A549 (cell line): ENCODE measurements around the gene ODF4. TPM values are rescaled to one million over a fixed set of nuclear protein-coding genes. Genes with fewer than 3 reads are reported as not detected.
"Not testable (repeated sequence)": the region's sequence is repeated elsewhere in the genome, so short reads cannot be mapped to it uniquely, and the experiment has no call there.

Experiments used
- ATAC-seq, 2 experiments: fragments of 200-7000 bp in 1 of 2; fragments of >200 bp in 1 of 2; cut with Nextera tagmentation in 1 of 2; cut with Tn5 transposase in 1 of 2; 3 replicates each; pipeline versions ENCODE4 v1.8.0 to v1.9.1; 2018 to 2020; ENCODE audit warnings: mild to moderate bottlenecking in 1 of 2, moderate library complexity in 1 of 2
- CTCF ChIA-PET: fragments of 300-600 bp; sonication (Branson Sonifier 250); formaldehyde crosslinking; extraction: SDS; loops from one replicate; lab custom pipeline; 2021; ENCODE audit warnings: antibody characterized with exemption, inconsistent platforms; lab: Yijun Ruan, JAX
- POLR2A ChIA-PET: fragments of 350-600 bp; formaldehyde crosslinking; extraction: SDS; loops from one replicate; lab custom pipeline; 2021; ENCODE audit warnings: antibody characterized with exemption, inconsistent platforms; lab: Yijun Ruan, JAX
- DNase-seq, 2 experiments: peaks; one replicate each; pipeline versions ENCODE4 v3.0.0 to v3.0.0-alpha.2; 2011 to 2016; ENCODE audit warnings: low read depth in 1 of 2, low spot score in 1 of 2
- FAIRE-seq: peaks from 2 replicates; lab custom pipeline; 2011; peaks lifted over from hg19 to GRCh38; lab: Jason Lieb, UNC
- H3K27ac ChIP-seq, 2 experiments: fragments of >200 bp; sonication (Bioruptor Twin); formaldehyde crosslinking; 3 replicates each; pipeline ENCODE4 v1.5.1; 2016 to 2017
- H3K4me1 ChIP-seq: fragments of >200 bp; sonication (Bioruptor Twin); formaldehyde crosslinking; 3 replicates; pipeline ENCODE4 v1.6.1; 2016
- H3K4me2 ChIP-seq: fragments of >200 bp; sonication (Bioruptor Twin); formaldehyde crosslinking; 3 replicates; pipeline ENCODE4 v1.6.1; 2016
- H3K4me3 ChIP-seq: fragments of >200 bp; sonication (Bioruptor Twin); formaldehyde crosslinking; 3 replicates; pipeline ENCODE4 v1.5.1; 2016
- H3K9me3 ChIP-seq: fragments of >200 bp; sonication (Bioruptor Twin); formaldehyde crosslinking; 3 replicates; pipeline ENCODE4 v1.6.1; 2016
- CBX2 ChIP-seq: fragments of 200-600 bp; sonication (generic); IDR thresholded peaks from 2 replicates; pipeline ENCODE4 v1.6.1; 2016; ENCODE audit warnings: low read depth, mild to moderate bottlenecking, borderline replicate concordance
- CEBPB ChIP-seq, 2 experiments: fragments of >200 bp in 1 of 2; sonication (Bioruptor Twin) in 1 of 2; formaldehyde crosslinking in 1 of 2; IDR thresholded peaks; 2 replicates each; pipeline ENCODE4 v1.6.1; 2012 to 2016
- EHF ChIP-seq: fragments of 250-450 bp; sonication (Bioruptor Pico); IDR thresholded peaks from 2 replicates; pipeline ENCODE4 v1.5.0; 2020; ENCODE audit warnings: mild to moderate bottlenecking
- EHMT2 ChIP-seq: fragments of 200-600 bp; sonication (generic); IDR thresholded peaks from 2 replicates; pipeline ENCODE4 v1.6.1; 2016; ENCODE audit warnings: antibody characterized with exemption, low read depth, mild to moderate bottlenecking, moderate library complexity
- HDAC2 ChIP-seq: fragments of 200-600 bp; sonication (generic); IDR thresholded peaks from 2 replicates; pipeline ENCODE4 v1.6.1; 2016
- HEYL ChIP-seq: fragments of 250-450 bp; sonication (Bioruptor Pico); IDR thresholded peaks from 2 replicates; pipeline ENCODE4 v1.8.0; 2021; ENCODE audit warnings: mild to moderate bottlenecking, moderate library complexity
- HOXB13 ChIP-seq: fragments of 250-450 bp; sonication (Bioruptor Pico); IDR thresholded peaks from 2 replicates; pipeline ENCODE4 v1.5.0; 2020; ENCODE audit warnings: low read depth, mild to moderate bottlenecking, moderate library complexity
- JUN ChIP-seq, 2 experiments: fragments of >200 bp; sonication (Bioruptor Twin); formaldehyde crosslinking; IDR thresholded peaks; 2 replicates in 1 of 2; 3 replicates in 1 of 2; pipeline ENCODE4 v1.6.1; 2016 to 2017
- MAFK ChIP-seq: fragments of 450-650 bp; IDR thresholded peaks from 2 replicates; pipeline ENCODE4 v1.6.1; 2014; ENCODE audit not compliant: partially characterized antibody
- MYC ChIP-seq: IDR thresholded peaks from 2 replicates; pipeline ENCODE4 v1.6.1; 2012; ENCODE audit warnings: mild to moderate bottlenecking, inconsistent platforms, low read length, improper control_type of control experiment, borderline replicate concordance
- NFE2L2 ChIP-seq: fragments of 150-350 bp; conservative IDR thresholded peaks from 2 replicates; pipeline ENCODE4 v1.6.1; 2014; ENCODE audit warnings: low read length
- PHF8 ChIP-seq: fragments of 200-600 bp; sonication (generic); IDR thresholded peaks from 2 replicates; pipeline ENCODE4 v1.6.1; 2016; ENCODE audit warnings: low read depth, mild to moderate bottlenecking, antibody characterized with exemption, moderate library complexity, borderline replicate concordance
- RARB ChIP-seq: fragments of 250-450 bp; sonication (Bioruptor Pico); IDR thresholded peaks from 2 replicates; pipeline ENCODE4 v1.8.0; 2021; ENCODE audit warnings: mild to moderate bottlenecking, moderate library complexity
- RCOR1 ChIP-seq: fragments of 150-350 bp; IDR thresholded peaks from 2 replicates; pipeline ENCODE4 v1.6.1; 2014; ENCODE audit warnings: antibody characterized with exemption, low read length, low read depth
- SMC3 ChIP-seq: fragments of >200 bp; sonication (Bioruptor Twin); formaldehyde crosslinking; IDR thresholded peaks from 3 replicates; pipeline ENCODE4 v1.6.1; 2018; ENCODE audit warnings: inconsistent platforms
- SREBF2 ChIP-seq: fragments of 450-650 bp; IDR thresholded peaks from 2 replicates; pipeline ENCODE4 v1.6.1; 2014; ENCODE audit warnings: mild to moderate bottlenecking, moderate library complexity
- TFCP2L1 ChIP-seq: fragments of 250-450 bp; sonication (Bioruptor Pico); IDR thresholded peaks from 2 replicates; pipeline ENCODE4 v1.5.0; 2021; ENCODE audit warnings: mild to moderate bottlenecking
- ZSCAN20 ChIP-seq: fragments of 250-450 bp; sonication (Bioruptor Pico); IDR thresholded peaks from 2 replicates; pipeline ENCODE4 v1.8.0; 2022; ENCODE audit warnings: mild to moderate bottlenecking, moderate library complexity
- WGBS: methylation state at CpG from one replicate; pipeline ENCODE4 v1.1.6; 2017; ENCODE audit errors: missing lambda C conversion rate; 5-methylcytosine and 5-hydroxymethylcytosine counted together
- polyA plus RNA-seq, 4 experiments: library from polyadenylated mRNA; depleted of rRNA in 3 of 4; stranded (reverse); fragments of >200 nt; fragmentation: RNase III in 1 of 4; extraction: RNeasy Plus Mini Kit Qiagen cat#74134 plus additional on column Dnase treatment in 1 of 4; gene quantifications; 2 replicates in 3 of 4; 3 replicates in 1 of 4; pipeline ENCODE4 v1.2.3, GENCODE V29; 2011 to 2017
- TF ChIP-seq, protein P1 (sequence below): fragments of >200 bp; sonication (Bioruptor Twin); formaldehyde crosslinking; IDR thresholded peaks from 2 replicates; pipeline ENCODE4 v1.6.1; 2016

Gene ODF4
- polyA plus RNA-seq, 2 of the 4 experiments (the other 2 are of a cell fraction) = not detected

- no peak for DNase-seq
- ChIA-PET CTCF (interaction anchor here (1.1 kb wide), 1 partner anchor 30 kb away, joined by 3 read pairs; no protein-coding TSS in a partner anchor), POLR2A (no interaction called here)
- FAIRE-seq = no peak
- Histone ChIP-seq H3K4me3 (no peak overlapping the region), H3K9me3 (no peaks in the 10 kb centered on the region), H3K4me2 (no peak overlapping the region), H3K27ac (no peak overlapping the region), H3K4me1 (peaks cover 6% of the 10 kb centered on the region)
- ATAC-seq = no peak
- TF ChIP-seq CEBPB (IDR thresholded peaks at IDR 0.05) = no peak
- TF ChIP-seq TFCP2L1 = no peak
- TF ChIP-seq SREBF2 = no peak
- TF ChIP-seq SMC3 = no peak
- WGBS = 79% methylated on average over 3 of the region's 3 CpGs
Measured at GRCh38 chr17:8368193-8368592, 28.6 kb downstream of the ODF4 start.

GRCh38 chr17:8369944-8370343 lies 30.3 kb downstream of the ODF4 start:
- no peak for DNase-seq
- CTCF ChIA-PET = interaction anchor here (0.6 to 1.6 kb wide), 3 partner anchors 12 to 376 kb away, joined by 3 to 4 read pairs (median 4); no protein-coding TSS in a partner anchor
- no peak for FAIRE-seq
- no peak for ATAC-seq
- no peak for TF ChIP-seq MYC
- TF ChIP-seq JUN (IDR thresholded peaks at IDR 0.05) = no peak
- TF ChIP-seq HEYL (CRISPR knock-in tag) = no peak
- no peak for TF ChIP-seq RARB (CRISPR knock-in tag)
- TF ChIP-seq NFE2L2 = no peak
- TF ChIP-seq HOXB13 (CRISPR knock-in tag) = no peak
- no peak for TF ChIP-seq ZSCAN20 (CRISPR knock-in tag)
- no peak for TF ChIP-seq EHMT2
- no peak for TF ChIP-seq RCOR1
- TF ChIP-seq CBX2 = no peak
- TF ChIP-seq, protein P1, sequence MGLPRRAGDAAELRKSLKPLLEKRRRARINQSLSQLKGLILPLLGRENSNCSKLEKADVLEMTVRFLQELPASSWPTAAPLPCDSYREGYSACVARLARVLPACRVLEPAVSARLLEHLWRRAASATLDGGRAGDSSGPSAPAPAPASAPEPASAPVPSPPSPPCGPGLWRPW = no peak
- no peak for TF ChIP-seq HDAC2
- POLR2A ChIA-PET = no interaction called here
- Histone ChIP-seq H3K4me2 (no peak overlapping the region), H3K9me3 (no peaks in the 10 kb centered on the region), H3K4me3 (no peak overlapping the region), H3K27ac (no peak overlapping the region), H3K4me1 (peaks cover 6% of the 10 kb centered on the region)
- 95% methylated on average over 8 of the region's 8 CpGs for WGBS

DNA sequence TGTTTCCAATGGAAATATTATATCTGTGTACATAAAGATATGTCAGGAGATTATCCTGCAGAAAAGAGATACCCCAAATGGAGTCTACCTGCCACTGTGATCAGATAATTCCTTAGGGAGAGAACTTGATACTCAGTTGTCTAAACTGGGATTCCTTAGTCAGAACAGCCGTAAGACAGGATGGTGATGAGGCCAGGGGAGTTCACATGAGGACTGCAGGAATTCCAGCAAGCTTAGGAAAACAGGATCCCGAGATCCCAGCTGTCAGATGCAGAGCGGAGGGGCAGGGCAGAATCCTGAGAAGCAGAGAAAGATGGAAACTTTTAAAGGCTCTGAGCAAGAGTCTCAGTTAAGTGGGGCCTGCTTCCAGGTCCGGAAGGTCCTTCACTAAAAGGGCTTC lies 32.1 kb downstream of the ODF4 start:
- no peak for TF ChIP-seq HEYL (CRISPR knock-in tag)
- no peak for TF ChIP-seq SMC3
- TF ChIP-seq MAFK = no peak
- TF ChIP-seq EHMT2 = no peak
- no peak for TF ChIP-seq EHF (CRISPR knock-in tag)
- no peak for TF ChIP-seq PHF8
- TF ChIP-seq, protein P1 = no peak
- POLR2A ChIA-PET = no interaction called here
- whole genome bisulfite sequencing = 82% methylated on average over 4 of the region's 4 CpGs

GRCh38 chr17:8372422-8372821 lies 32.8 kb downstream of the ODF4 start:
- 87% methylated on average over 7 of the region's 7 CpGs for WGBS
- ChIA-PET POLR2A (no interaction called here), CTCF (no interaction called here)
- H3K4me1 ChIP-seq = peaks cover 16% of the 10 kb centered on the region
- no peaks in the 10 kb centered on the region for H3K9me3 ChIP-seq
- TF ChIP-seq ZSCAN20 (CRISPR knock-in tag) = no peak
- no peak for ATAC-seq
- H3K4me3 ChIP-seq = no peak overlapping the region
- no peak for DNase-seq
- no peak for FAIRE-seq
- no peak overlapping the region for H3K4me2 ChIP-seq
- no peak overlapping the region for H3K27ac ChIP-seq

More for the DNA sequence above, 32.1 kb downstream of the ODF4 start:
- H3K4me3 ChIP-seq = no peak overlapping the region
- DNase-seq (no peak), ATAC-seq (no peak), FAIRE-seq (no peak)
- no peaks in the 10 kb centered on the region for H3K9me3 ChIP-seq
- peaks cover 10% of the 10 kb centered on the region for H3K4me1 ChIP-seq
- no peak overlapping the region for H3K27ac ChIP-seq
- CTCF ChIA-PET = interaction anchor here (1.1 to 1.3 kb wide), 2 partner anchors 12 to 15 kb away, joined by 3 to 7 read pairs; no protein-coding TSS in a partner anchor
- no peak overlapping the region for H3K4me2 ChIP-seq

- FAIRE-seq, H3K27ac ChIP-seq, ATAC-seq, H3K9me3 ChIP-seq, POLR2A ChIA-PET, CTCF ChIA-PET, H3K4me2 ChIP-seq, DNase-seq, H3K4me3 ChIP-seq: not testable (repeated sequence)
- peaks cover 30% of the 10 kb centered on the region for H3K4me1 ChIP-seq
- 93% methylated on average over 15 of the region's 26 CpGs for WGBS
Measured at GRCh38 chr17:8373856-8374255, 34.2 kb downstream of the ODF4 start.
